Measurements from ENCODE around the gene CASP14. TPM values are rescaled to one million over a fixed set of nuclear protein-coding genes. Genes with fewer than 3 reads are reported as not detected.
"Not testable (repeated sequence)": the region's sequence is repeated elsewhere in the genome, so short reads cannot be mapped to it uniquely, and the experiment has no call there.

CASP14 gene, protein sequence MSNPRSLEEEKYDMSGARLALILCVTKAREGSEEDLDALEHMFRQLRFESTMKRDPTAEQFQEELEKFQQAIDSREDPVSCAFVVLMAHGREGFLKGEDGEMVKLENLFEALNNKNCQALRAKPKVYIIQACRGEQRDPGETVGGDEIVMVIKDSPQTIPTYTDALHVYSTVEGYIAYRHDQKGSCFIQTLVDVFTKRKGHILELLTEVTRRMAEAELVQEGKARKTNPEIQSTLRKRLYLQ
- 0.10 TPM for total RNA-seq

DNA sequence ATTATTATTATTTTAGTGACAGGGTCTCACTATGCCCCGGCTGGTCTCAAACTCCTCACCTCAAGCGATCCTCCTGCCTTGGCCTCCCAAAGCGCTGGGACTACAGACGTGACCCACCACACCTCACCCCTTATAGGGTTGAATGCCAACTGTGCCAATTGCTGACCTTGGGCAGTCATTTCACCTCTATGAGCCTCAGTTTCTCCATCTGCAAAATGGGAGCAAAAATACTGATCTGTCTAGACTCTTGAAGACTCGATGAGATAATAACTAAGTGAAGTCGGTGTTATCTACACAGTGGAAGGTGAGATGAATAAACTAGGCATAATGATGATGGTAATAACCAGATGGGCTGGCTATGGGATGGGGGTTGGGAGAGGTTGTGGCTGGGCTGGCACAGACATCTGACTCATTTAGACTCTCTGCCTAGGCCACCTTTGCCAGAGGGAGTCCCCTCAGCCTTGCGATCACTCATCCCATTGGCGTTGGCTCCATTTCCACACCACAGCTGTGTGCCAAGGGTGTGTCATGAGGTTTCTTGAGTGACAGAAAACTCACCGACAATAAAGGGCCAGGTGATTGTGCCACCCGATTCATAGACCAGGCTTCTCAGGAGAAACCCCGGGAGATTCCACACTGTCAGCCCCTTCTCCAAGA lies at the start of gene CASP14:
CASP14 (plus strand) TSS at position 596 of the 657 bp plus-strand sequence. CDS start 2,772 bp downstream, outside the sequence.
- DNase-seq, result no peak

DNA sequence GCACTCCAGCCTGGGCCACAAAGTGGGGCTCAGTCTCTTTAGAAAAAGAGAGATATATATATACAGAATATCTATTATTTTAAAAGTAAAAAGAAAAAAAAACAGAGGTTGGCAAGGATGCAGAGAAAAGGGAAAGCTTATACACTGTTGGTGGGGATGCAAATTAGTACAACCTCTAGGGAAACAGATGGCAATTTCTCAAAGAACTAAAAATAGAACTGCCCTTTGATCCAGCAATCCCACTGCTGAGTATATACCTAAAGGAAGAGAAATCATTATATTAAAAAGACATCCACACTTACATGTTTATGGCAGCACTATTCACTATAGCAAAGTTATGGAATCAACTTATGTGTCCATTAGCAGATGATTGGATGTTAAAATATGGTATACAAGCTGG lies 41.0 kb upstream of the CASP14 start:
- no peak for DNase-seq

DNA sequence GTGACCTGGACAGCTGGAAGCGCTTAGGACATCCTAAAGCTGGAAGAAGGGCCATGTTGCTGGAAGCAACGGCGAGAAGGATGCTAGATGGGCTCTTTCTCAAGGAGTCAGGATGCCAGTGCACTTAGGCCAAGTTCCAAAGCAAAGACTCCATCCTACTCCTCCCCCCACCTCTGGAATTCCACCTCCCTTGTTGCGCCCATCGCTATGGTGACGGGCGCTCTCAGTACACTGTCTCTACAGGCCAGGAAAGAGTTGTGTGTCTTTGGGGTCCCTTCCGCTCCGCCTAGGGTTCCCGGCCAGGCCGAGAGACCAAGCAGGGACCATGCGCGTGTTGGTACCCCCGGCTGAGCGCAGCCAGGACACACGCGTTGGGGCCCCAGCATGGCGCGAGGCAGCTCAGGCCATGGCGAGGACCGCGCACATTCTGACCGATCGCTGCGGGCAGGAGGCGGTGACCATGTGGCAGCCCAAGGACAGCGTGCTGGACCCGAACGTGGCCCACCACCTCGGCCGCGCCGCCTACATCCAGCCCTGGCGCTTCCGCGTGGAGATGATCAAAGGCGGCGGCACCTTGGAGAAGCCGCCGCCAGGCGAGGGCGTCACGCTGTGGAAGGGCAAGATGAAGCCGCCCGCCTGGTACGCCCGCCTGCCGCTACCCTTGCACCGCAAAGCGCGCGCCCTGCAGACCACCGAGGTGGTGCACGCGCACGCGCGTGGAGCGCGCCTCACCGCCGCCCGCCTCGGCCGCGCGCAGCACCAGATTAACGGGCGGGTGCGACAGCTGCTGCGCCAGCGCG lies 38.6 kb upstream of the CASP14 start:
- peak; percentile 5 for DNase-seq

DNA sequence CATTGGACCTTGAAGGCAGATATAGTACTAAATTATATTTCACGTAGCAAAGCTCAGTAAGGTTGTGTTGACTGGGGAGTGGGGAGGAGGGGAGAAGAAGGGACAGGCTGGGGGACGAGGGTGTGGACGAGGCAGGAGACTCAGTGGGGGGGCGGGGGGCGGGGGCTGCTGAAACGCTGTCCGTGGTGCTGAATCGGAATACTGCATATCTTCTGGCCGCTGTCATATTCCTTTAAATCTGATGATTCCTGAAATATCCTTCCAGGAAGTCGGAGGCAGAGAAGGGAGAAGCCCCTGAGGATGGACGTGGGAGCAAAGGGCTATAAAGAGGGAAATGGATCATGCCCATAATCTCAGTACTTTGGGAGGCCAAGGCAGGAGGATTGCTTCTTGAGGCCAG lies 34.7 kb upstream of the CASP14 start:
- no peak for DNase-seq

DNA sequence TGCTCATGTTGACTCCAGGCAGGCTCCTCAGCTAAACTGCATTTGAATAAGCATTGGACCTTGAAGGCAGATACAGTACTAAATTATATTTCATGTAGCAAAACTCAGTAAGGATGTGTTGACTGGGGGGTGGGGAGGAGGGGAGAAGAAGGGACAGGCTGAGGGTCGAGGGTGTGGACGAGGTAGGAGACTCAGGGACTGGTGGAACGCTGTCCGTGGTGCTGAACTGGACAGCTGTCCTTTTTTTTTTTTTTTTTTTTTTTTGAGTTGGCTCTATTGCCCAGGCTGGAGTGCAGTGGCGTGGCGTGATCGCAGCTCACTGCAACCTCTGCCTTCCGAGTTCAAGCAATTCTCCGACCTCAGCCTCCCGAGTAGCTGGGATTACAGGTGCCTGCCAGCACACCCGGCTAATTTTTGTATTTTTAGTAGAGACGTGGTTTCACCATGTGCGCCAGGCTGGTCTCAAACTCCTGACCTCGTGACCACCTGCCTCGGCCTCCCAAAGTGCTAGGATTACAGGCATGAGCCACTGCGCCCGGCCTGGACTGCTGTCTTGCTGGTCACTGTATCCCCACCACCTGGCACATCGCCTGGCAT lies 33.2 kb upstream of the CASP14 start:
- peak; percentile 63 for DNase-seq

DNA sequence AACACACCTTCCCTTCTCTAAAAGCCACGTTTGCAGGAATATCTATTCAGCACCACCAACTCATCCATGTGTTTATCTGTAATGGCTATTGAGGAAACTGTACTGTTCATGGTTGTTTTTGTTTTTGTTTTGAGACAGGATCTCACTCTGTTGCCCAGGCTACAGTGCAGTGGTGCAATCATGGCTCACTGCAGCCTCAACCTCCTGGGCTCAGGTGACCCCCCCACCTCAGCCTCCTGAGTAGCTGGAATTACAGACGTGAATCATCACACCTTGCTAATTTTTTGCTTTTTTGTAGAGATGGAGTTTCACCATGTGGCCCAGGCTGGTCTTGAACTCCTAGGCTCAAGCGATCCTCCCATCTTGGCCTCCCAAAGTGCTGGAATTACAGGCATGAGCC lies 30.4 kb upstream of the CASP14 start:
- not testable (repeated sequence) for DNase-seq

DNA sequence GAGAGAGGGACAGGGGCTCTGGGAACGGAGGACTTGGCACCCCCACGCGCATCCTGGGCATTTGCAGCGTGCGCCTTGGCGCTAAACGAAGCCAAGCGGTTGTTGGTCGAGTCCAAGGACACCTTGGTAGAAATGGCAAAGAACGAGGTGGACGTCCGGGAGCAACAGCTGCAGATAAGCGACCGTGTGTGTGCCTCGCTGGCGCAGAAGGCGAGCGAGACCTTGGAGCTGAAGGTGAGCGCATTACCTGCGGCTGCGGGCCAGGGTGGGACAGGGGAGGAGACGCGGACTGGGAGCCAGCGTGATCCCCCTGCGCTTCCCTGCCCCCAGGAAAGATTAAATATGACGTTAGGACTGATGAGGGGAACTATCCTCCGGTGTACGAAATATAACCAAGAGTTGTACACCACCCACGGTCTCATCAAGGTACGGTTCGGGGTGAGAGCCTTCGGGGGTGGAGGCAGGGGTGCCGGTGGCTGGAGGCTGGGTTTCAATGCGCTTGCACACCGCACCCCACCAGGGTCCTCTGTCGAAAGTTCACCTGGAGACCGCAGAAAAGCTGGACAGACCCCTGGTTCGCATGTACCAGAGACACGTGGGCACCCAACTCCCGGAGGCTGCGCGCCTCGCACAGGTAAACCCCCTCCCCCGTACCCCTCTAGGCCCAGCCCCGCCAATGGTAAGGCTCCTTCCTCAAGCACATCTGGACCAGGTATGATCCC lies 27.8 kb upstream of the CASP14 start:
- DNase-seq, result no peak

DNA sequence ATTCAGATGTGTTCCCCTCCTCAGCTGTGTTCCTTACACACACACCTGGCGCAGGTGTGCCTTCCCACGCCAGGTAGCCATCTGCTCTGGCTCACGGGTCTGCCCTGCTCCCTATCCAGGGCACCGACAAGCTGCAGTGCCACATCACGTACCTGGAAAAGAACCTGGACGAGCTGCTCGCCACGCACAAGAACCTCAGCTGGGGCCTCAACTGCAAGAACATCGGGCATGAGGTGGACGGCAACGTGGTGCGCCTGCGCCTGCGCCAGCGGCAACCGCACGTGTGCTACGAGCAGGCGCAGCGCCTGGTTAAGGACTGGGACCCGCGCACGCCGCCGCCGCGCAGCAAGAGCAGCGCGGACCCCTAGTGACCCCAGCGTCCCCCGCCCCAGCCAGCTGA lies 26.5 kb upstream of the CASP14 start:
- DNase-seq, result no peak

DNA sequence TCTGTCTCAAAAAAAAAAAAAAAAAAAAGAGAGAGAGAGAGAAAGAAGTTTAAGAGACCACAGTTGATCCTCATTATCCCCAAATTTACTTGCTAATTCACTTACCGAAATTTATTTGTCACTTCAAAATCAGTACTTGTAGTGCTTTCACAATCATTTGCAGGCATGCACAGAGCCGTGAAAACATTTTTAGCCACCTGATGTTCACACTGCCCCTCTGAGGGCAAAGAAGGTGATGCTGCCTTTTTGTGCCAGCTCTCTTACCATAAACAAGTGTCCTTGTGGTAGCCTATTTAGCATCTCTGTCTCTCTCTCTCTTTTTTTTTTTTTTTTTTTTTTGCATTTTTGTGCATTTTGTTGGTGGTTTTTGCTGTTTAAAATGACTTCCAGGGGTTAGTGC lies 24.1 kb upstream of the CASP14 start:
- DNase-seq, result no peak

DNA sequence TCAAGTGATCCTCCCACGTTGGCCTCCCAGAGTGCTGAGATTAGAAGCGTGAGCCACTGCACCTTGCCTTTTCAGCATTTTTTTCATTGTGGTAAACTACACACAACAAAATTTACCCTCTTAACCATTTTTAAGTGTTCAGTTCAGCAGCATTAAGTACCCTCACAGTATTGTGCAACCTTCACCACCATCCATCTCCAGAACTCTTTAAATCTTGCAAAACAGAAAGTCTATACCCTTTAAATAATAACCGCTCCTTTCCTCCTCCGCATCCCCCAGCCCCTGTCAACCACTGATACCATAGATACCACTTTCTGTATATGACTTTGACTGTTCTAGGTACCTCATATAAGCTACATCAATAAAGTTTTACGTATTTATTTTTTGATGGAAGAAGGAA lies 20.8 kb upstream of the CASP14 start:
- no peak for DNase-seq

DNA sequence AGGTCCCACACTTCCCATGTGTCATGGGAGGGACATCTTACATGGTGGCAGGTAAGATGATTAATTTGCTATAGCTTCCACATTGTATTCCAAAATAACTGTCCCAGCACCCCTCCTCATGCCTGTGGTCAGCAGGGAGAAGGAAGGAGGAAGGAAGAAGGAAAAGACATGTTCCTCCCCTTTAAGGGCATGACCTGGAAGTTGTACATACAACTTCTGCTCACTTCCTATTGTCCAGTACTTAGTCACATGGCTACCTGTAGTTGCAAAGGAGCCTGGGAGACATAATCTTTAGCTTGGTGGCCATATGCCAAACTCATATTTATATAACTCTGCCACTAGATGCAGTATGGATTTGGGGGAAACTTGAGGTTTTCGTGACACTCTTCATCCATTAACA lies 17.6 kb upstream of the CASP14 start:
- DNase-seq, result no peak

DNA sequence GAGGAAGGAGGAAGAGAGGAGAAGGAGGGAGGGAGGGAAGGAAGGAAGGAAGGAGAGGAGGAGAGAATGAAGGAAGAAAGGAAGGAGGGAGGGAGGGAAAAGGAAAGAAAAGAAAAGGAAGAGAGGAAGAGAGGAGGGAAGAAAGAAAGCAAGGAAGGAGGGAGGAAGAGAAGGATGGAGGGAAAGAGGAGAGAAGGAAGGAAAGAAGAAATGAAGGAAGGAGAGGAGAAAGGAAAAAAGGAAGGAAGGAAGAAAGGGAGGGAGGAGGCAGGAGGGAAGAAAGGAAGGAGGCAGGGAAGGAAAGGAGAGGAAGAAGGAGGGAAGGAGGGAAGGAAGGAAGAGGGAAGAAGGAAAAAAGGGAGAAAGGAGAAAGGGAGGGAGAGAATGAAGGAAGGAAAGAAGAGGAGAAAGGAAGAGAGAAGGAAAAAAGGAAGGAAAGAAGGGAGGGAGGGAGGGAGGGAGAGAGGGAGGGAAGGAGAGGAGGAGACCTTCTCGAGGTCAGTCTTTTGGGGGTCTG lies 13.4 kb upstream of the CASP14 start:
- DNase-seq, result no peak

DNA sequence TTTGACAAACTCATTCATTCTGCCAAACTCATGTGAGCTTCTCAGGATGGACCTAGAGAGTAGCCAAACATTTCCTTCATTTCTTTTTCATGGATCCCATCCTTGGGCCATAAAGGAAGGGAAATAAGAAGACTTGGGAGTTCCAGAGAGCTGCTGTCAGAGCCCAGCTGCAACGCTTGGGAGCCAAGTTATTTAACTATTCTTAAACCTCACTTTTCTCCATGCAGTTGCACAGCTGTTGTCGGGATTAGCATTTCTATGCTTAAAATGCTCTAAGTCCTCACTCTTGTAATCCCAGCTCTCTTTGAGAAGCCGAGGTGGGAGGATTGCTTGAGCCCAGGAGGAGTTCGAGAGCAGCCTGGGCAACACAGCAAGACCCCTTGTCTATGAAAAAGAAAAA lies 11.7 kb upstream of the CASP14 start:
- DNase-seq, result peak; percentile 87

DNA sequence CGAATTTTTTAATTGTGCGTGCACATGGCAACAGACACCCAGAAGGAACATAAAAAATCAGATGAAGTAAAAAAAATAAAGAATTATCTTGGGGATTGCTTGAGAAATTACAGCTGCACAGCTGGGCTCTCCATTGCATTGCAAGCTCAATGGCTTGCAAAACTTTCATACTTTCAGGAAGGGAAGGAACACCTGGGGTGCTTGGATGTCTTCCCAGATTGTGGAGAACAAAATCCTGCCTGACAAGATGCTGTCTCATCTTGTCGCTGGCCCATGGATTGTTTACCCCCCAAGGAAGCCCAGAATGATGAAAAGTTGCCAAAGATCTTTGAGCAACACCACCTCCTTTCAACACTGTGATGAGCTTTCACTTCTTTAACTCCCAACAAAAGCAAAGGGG lies 11.0 kb upstream of the CASP14 start:
- DNase-seq, result peak; percentile 91

DNA sequence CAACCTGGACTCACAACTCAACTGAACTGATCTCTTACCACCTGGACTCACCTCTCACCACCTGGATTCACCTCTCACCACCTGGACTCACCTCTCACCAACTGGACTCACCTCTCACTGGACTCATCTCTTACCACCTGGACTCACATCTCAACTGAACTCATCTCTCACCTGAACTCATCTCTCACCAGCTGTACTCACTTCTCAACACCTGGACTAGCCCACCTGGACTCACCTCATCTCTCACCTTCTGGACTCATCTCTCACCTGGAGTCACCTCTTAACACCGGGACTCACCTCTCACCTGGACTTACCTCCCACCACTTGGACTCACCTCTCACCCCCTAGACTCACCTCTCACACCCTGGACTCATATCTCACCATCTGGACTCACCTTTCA lies 7.3 kb upstream of the CASP14 start:
- no peak for DNase-seq

DNA sequence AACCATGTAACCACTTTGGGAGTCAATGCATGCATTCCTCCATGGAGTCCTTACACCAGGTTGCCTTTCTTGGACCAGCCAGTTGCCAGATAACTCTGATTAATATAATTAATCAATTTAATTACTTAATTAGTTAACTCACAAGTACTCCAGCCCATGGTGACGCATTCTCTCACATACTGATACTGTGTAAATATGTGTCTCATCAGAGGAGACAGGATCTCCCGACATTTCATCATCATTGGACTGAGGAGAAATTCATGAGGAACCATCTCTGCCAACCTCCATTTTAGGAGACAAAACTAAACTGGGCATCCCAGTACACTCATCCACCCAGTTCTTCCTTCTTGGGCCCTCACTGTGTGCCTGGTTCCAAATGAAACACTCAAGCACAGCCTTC lies 6.5 kb upstream of the CASP14 start:
- DNase-seq, result no peak

DNA sequence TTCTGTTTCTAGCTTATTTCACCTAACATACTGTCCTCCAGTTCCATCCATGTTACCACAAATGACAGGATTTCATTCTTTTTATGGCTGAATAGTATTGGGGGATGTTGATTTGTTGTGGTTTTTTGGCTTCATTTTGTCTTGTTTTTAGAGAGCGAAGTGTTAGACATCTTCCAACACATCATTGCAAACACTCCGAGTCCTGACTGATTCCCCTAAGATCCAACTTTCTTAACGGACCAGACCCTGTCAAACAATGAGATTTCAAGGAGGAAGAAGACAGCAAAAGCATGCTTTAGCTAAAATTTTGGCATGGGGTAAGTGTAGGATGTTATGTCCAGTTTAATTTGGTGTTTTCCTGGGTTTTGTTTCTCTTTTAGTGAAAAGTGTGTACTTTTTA lies 3.8 kb upstream of the CASP14 start:
- DNase-seq, result peak; percentile 75

DNA sequence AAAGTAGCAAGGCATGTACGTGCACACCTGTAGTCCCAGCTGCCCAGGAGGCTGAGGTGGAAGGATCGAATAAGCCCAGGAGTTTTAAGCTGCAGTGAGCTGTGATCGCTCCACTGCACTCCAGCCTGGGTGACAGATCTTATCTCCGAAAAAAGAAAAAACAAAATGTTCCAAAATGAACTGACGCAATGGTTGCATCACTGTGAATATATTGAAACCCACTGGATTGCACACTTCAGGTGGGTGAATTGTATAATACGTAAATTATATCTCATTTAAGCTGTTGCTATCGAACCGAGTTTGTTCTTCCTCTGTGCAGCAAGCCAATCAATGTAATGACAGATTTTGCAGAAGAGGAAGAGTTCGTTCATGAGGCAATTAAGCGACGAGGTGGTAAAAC lies 1.6 kb upstream of the CASP14 start:
- DNase-seq, result no peak

DNA sequence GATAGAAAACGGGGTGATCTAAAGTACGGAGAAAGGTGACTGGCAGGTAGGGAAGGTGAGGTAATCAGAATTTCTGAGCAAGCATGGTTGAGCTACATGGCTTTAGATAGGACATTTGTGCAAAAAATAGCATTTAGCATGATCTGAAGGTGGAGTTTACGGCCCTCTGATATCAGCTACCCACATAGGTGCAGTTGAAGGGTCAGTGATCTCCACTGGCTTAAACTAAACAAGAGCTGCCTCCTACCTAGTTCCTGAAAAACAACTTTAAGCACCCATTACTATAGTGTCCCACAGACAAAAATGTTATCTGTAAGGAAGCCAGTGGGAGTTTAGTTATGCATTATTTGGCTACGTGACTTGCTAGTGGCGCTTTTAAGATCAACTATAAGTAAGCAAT lies 1.2 kb upstream of the CASP14 start:
- no peak for DNase-seq

DNA sequence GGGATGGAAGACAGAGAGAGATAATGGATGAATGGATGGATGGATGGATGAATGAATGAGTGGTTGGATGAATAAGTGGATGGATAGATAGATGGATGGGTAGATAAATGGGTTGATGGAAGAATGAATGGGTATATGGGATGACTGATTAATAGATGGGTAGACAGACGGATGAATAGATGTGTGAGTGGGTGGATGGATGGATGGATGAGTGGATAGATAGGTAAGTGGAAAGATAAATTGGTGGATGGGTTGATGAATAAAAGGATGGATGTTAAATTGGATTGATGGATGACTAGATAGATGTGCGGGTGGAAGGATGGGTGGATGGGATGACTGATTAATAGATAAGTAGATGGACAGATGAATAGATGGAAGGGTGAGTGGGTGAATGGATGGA lies 1.4 kb downstream of the CASP14 start:
- DNase-seq, result no peak

DNA sequence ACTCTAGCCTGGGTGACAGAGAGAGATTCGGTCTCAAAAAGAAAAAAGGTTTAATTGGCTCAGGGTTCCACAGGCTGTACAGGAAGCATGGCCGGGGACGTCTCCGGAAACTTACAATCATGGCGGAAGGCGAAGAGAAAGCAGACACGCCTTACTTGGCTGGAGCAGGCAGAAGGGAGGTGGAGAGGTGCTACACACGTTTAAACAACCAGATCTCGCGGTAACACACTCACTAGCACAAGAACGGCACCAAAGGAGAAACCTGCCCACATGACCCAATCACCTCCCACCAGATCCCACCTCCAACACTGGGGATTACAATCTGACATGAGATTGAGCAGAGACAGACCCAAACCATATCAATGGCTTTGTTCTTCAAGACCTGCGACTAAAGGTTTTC lies 12.8 kb downstream of the CASP14 start:
- no peak for DNase-seq

DNA sequence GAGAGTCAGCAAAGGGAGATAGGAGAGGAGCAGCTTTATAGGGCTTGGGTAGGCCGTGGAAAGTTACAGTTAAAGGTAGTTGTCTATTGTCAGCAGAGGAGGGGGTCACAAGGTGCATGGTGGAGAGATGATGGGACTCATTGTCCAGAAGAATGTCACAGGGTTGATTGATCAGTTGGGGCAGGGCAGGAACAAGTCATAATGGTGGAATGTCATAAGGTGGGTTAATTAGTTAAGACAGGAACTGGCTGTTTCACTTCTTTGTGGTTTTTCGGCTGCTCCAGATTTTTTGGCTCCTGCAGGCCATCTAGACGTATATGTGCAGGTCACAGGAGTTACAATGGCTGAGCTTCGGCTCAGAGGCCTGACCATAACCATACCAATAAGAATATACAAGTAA lies 21.1 kb downstream of the CASP14 start:
- not testable (repeated sequence) for DNase-seq

Data from tongue (tissue), 2 donors.